Stimulated activated CD8-positive, alpha-beta memory T cell treated with anti-CD3 and anti-CD28 coated beads, Interleukin-15, amount 100 ng/mL, for 48 hours (primary cell): Measurements from ENCODE around the gene NSA2.
"Not testable (repeated sequence)": the region's sequence is repeated elsewhere in the genome, so short reads cannot be mapped to it uniquely, and the experiment has no call there.

Experiments used
- DNase-seq, 2 donors: peaks; one replicate each; pipeline ENCODE4 v3.0.0-alpha.2; 2020; ENCODE audit warnings: low read depth in 2 of 2

Gene NSA2

GRCh38 chr5:74766849-74767578 is at the start of gene NSA2, which contains the start of gene GFM2:
TSS of gene NSA2 (plus strand) at chr5:74767249. CDS start at chr5:74767361, 112 bp downstream.
TSS of gene GFM2 (minus strand) at chr5:74767117. CDS start at chr5:74763742, 3,375 bp downstream.
- peak; percentile 83 to 87 for DNase-seq

GRCh38 chr5:74717596-74717995 is 49.5 kb upstream of the NSA2 start:
- no peak for DNase-seq

- DNase-seq, result no peak
These were observed 44.8 kb upstream of the NSA2 start for GRCh38 chr5:74722271-74722670.

DNA sequence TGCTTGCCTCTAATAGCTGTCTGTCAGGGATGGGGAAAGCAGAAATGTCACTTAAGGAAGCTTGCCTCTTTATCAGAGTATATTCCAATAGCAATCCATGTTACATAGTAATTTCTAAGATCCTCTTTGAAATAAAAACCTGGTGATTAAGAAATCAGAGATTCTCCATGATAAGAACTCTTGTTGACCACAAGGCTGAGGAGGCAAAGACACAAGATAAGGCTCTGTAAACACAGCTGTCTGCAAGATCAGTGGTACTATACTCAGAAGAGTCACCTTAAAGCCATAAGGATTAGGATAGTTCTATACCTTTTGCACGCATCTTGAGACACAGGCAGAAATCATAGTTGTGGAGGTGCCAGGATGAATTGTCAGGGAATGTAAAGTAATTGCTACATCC is 41.7 kb upstream of the NSA2 start:
- DNase-seq, result no peak

DNA sequence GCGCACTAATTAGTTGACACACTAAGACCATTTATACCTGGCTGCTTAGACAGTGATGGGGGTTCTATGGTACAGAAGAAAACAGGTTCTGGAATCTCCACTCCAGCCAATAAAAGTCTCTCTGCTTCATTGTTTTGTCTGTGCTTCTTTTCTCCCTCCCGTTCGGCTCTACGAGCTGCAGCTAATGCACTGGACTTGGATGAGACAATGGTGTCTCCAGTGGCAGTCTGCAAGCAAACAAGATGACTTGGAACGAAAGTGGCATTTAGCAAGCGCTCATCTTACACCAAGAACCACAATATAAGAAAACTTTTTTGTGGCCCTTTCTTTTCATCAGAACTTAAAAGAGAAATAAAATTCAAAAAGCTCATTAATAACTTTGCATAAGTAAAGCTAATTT is 30.3 kb upstream of the NSA2 start:
- no peak for DNase-seq

DNA sequence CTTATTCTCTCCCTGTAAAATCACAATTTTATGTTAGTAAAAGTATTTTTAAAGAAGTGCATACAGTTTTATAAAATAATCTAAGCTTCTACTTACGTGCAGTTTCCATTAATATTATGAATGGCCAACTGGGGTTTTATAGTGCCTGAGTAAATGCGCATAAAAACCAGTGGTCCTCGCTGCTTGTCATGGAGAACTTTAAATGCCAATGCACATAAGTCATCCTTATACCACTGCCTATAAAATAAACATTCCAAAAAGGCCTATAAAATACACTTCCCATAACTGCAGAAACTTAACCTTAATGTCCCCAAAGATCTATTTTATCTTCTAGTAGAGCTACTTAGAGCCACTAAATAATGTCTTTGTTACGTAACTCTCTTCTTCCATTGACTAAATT is 28.6 kb upstream of the NSA2 start:
- DNase-seq, result no peak

DNA sequence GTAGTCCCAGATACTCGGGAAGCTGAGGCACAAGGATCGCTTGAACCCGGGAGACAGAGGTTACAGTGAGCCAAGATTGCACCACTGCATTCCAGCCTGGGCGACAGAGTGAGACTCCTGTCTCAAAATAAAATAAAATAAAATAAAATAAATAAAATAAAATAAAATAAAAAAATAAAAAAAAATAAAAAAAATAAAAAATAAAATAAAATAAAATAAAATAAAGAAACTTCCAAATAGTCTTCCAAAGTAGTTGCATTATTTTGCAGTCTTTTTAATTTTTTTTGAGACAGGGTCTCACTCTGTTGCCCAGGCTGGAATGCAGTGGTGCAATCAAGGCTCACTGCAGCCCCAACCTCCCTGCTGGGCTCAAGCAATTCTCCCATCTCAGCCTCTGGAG is 18.3 kb upstream of the NSA2 start:
- not testable (repeated sequence) for DNase-seq

GRCh38 chr5:74761241-74761640 is 5.8 kb upstream of the NSA2 start:
- DNase-seq, result no peak

DNA sequence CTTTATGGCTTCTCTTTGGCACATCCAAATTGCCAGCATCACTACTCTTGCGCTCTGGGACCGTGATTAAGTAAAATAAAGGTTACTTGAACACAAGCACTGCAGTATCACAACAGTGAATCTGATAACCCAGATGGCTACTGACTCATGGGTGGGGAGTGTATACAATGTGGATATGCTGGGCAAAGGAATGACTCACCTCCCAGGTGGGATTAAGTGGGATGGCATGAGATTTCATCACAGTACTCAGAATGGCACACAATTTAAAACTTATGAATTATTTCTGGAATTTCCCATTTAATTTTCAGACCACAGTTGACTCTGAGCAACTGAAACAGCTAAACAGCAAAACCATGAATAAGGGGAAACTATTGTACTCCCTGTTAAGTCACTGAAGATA is 4.5 kb upstream of the NSA2 start:
- DNase-seq, result peak in 1 of 2 donors; percentile 17

DNA sequence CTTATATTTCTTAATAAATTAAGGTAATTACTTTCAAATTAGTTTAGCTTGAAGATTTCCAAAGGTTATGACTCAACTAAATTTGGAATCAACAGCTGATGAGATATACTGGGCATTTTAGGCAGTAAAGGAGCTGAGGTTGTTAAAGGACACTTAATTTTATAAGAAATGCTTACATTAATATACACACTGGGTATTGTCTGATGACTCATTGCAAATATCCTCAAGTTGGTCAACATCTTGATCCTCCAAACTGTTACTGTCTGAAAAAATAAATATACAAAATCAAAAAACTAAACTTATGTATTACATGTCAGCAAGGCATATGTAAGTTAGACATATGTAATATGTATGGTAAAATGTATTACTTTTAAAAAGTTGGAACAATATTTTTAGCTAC is 3.5 kb upstream of the NSA2 start:
- no peak for DNase-seq

- no peak for DNase-seq
These were observed 1.8 kb upstream of the NSA2 start for GRCh38 chr5:74765201-74765600.

DNA sequence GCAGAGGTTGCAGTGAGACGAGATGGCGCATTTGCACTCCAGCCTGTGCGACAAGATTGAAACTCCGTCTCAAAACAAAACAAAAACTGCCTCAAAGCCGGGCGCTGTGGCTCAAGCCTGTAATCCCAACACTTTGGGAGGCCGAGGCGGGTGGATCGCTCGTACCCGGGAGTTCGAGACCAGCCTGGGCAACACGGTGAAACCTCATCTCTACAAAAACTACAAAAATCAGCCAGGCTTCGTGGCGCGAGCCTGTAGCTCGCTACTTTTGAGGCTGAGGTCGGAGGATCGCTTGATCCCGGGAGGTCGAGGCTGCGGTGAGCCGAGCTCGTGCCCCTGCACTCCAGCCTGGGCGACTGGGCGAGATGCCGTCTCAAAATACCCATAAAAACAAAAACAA is 1.1 kb upstream of the NSA2 start:
- DNase-seq, result no peak

- DNase-seq, result no peak
These were observed 616 bp upstream of the NSA2 start for GRCh38 chr5:74766418-74766848.

- no peak for DNase-seq
These were observed 497 bp downstream of the NSA2 start for GRCh38 chr5:74767579-74767913.

DNA sequence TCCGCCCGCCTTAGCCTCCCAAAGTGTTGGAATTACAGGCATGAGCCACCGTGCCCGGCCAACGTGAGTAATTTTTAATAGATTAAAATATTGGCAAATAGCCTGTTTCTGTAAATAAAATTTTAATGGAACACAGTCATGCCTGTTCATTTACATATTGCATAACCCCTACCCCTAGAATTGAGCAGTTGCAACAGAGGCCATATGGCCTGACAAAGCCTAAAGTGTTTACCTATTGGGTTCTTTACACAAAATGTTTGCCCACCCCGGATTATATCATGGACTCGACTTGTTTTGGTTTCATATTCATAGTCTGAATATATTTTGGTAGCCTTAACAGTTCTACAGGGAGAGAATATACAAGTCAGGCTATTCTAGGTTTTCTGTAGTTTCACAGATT is 5.3 kb downstream of the NSA2 start:
- no peak for DNase-seq

DNA sequence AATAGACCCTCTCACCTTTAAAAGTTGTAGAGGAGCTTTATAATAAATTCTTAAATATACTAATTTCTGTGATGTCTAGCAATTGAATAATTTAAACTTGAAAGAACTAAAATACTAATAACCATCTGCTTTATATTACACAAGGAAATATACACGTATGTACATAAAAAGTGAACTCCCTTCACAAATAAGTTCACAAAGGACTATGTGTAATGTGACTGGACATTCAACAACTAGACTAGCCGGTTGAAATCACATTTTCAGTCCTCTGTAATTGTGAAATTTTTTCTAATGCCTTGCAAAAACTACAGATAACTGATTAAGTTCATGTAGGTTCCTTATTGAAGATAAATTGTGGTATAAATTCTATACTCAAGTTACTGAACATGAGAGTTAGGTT is 11.6 kb downstream of the NSA2 start:
- DNase-seq, result no peak

DNA sequence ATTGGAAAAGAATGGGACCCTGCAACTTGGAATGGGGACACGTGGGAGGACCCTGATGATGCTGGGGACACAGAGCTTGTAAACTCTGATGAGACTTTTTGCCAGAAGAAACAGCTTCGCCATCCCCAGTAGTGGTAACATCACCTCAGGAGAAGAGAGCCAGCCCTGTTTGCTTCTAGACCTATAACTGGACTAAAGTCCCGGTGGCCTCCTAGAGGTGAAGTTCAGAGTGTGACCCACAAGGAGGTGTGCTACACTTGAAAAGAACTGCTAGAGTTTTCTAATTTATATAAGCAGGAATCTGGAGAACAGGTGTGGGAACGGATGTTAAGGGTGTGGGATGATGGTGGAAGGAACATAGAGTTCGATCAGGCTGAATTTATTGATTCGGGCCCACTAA is 19.8 kb downstream of the NSA2 start:
- no peak for DNase-seq

GRCh38 chr5:74787424-74787823 is 20.4 kb downstream of the NSA2 start:
- DNase-seq, result no peak

- DNase-seq, result not testable (repeated sequence)
These were observed 24.6 kb downstream of the NSA2 start for GRCh38 chr5:74791669-74792068.

GRCh38 chr5:74798977-74799911 is 32.2 kb downstream of the NSA2 start:
- DNase-seq, result no peak

GRCh38 chr5:74801197-74801596 is 34.1 kb downstream of the NSA2 start:
- no peak for DNase-seq

DNA sequence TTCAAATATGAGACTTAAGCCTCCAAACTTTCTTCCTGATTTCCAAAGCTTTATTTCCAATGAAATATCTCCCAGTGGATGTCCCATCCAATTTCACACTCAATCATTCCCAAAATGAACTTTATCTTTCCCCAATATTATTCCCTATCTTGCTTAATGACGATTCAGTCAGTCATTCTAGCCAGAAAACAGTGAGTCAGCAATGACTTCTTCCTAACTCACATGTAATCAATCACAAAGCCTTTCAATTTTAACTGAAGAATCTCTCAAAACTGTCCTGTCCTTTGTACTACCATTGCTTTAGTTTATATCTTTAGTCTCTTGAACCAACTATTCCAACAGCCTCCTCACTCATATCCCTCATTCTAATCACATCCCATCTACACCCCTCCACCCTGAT is 34.9 kb downstream of the NSA2 start:
- no peak for DNase-seq

- no peak for DNase-seq
These were observed 43.9 kb downstream of the NSA2 start for GRCh38 chr5:74810915-74811314.
